Measurements from ENCODE around the gene POU4F1. TPM values are rescaled to one million over a fixed set of nuclear protein-coding genes. Genes with fewer than 3 reads are reported as not detected.

Gene POU4F1
- total and polyA plus RNA-seq, 7 experiments from 2014 or later = 0.08 to 0.22 (median 0.15) TPM; not detected in 4

- H3K27ac Mint-ChIP-seq = peak overlapping the region in 3 of 9 donors; percentile 42 to 59 (median 44)
- Histone ChIP-seq H3K27me3 (ENCODE audit: control insufficient read depth in 2 of 2, insufficient read depth in 2 of 2, low read length in 2 of 2) (peaks cover 42 to 72% of the 10 kb centered on the region in 2 donors), H3K27ac (ENCODE audit: low read depth, low read length) (no peak overlapping the region), H3K36me3 (ENCODE audit: control insufficient read depth in 2 of 3, insufficient read depth in 3 of 3, low read length in 3 of 3) (no peaks in the 10 kb centered on the region), H3K4me1 (ENCODE audit: control insufficient read depth in 2 of 2, insufficient read depth in 2 of 2, low read length in 2 of 2) (peaks cover 0 to 19% of the 10 kb centered on the region in 2 donors), H3K9me3 (ENCODE audit: control insufficient read depth in 2 of 3, low read length in 3 of 3) (peaks cover 0 to 6% (median 0%) of the 10 kb centered on the region in 3 experiments), H3K4me3 (ENCODE audit: low read length) (peak overlapping the region; percentile 46)
- POLR2A ChIA-PET = no interaction called here
- peak overlapping the region; percentile 45 to 79 (median 66) for H3K4me3 Mint-ChIP-seq
- peaks cover 0 to 50% (median 23%) of the 10 kb centered on the region in 11 donors for H3K9me3 Mint-ChIP-seq
- H3K27me3 Mint-ChIP-seq = peaks cover 75 to 90% (median 83%) of the 10 kb centered on the region in 5 donors
- peak in 1 of 9 donors; percentile 30 for DNase-seq
- peaks cover 0 to 5% (median 1%) of the 10 kb centered on the region in 5 donors for H3K36me3 Mint-ChIP-seq
- CTCF ChIA-PET = interaction anchor here (0.6 kb wide), 2 partner anchors 64 to 1334 kb away, joined by 3 read pairs; no protein-coding TSS in a partner anchor
- peaks cover 19 to 57% (median 41%) of the 10 kb centered on the region in 7 donors for H3K4me1 Mint-ChIP-seq
- intact Hi-C loops (cut with micrococcal nuclease) = loop anchor here (2.0 to 10.0 kb wide), 6 partner anchors 56 to 906 kb away; partner anchors contain the start of genes OBI1 (in 2 of the 2) and SLAIN1 (in 2 of the 2)
- ATAC-seq = no peak
These were observed 2.1 kb downstream of the POU4F1 start for GRCh38 chr13:78601124-78601873.

DNA sequence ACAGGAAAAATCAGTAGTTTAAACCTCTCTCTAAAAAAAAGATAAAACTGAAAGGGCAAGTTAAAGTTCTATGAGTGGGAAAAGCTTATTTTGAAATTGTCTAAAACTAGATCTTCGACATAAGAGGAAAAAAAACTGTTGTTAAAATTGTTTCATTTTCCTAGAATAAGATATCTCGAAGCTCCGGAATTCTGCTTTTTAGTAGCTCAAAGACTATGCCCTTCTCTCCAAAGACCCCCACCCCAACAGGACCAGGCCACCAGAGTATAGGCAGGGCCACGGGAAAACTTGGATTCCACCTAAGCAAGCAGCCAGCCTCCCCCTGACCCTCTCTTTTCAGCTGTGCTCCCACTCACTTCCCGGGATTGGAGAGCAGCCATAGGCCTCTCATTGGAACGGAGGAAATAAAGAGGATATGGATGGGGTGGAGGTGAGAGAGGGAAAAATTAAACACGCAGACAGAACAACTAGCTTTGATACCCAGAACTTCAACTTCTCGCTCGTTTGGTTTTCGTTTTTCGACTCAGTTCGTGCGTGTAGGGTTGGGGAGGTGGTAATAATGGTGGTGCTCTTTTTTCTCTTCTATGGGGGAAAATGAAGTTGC is 3.0 kb downstream of the POU4F1 start:
- POLR2A ChIA-PET = no interaction called here
- peak overlapping the region in 3 of 9 donors; percentile 44 to 52 (median 48) for H3K27ac Mint-ChIP-seq
- peaks cover 69 to 87% (median 77%) of the 10 kb centered on the region in 5 donors for H3K27me3 Mint-ChIP-seq

DNA sequence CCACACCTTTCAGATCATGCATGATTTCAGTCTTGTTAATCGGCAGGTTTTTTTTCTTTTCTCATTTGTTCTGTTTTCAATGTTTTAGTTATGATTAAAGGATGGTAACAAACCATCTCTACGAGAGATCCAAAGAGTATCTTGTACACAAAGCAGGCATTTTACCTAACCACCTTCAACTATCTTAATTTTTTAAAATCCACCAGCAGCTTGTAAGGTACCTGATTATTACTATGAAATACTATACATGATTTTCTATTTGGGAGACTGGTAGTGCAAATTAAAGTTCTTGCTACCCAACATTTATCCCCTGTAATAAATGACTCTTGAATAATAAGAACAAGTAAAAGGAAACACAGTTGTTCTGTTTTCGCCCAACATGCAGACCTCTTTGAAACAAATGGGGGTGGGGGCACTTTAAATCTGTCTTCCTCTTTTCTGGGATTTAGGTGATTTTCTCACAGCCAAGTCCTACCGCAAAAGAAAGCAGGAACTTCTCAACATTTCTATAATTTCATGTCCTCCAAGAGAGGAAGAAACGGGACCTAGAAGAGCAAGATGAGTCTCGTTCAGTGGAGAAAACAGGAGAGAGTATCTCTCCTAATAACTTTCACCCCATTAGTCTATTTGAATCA is 3.6 kb downstream of the POU4F1 start:
- Mint-ChIP-seq H3K27ac (peak overlapping the region in 3 of 9 donors; percentile 18 to 52 (median 34)), H3K36me3 (peaks cover 0 to 5% (median 1%) of the 10 kb centered on the region in 5 donors), H3K4me3 (peak overlapping the region in 7 of 10 donors; percentile 18 to 79 (median 65)), H3K4me1 (peaks cover 19 to 50% (median 34%) of the 10 kb centered on the region in 7 donors), H3K9me3 (peaks cover 0 to 61% (median 23%) of the 10 kb centered on the region in 11 donors), H3K27me3 (peaks cover 69 to 87% (median 77%) of the 10 kb centered on the region in 5 donors)
- ATAC-seq (no peak), DNase-seq (no peak)
- CTCF ChIA-PET = interaction anchor here (0.6 kb wide), 1 partner anchor 11 kb away, joined by 3 read pairs; no protein-coding TSS in a partner anchor
- intact Hi-C loops (cut with micrococcal nuclease) = loop anchor here (2.0 to 10.0 kb wide), 7 partner anchors 58 to 1743 kb away; partner anchors contain the start of genes OBI1 (in 2 of the 2), SLAIN1 (in 2 of the 2) and SPRY2 (in 1 of the 2)
- POLR2A ChIA-PET = no interaction called here
- Histone ChIP-seq H3K4me3 (ENCODE audit: low read length) (no peak overlapping the region), H3K36me3 (ENCODE audit: control insufficient read depth in 2 of 3, insufficient read depth in 3 of 3, low read length in 3 of 3) (no peaks in the 10 kb centered on the region), H3K27ac (ENCODE audit: low read depth, low read length) (no peak overlapping the region), H3K4me1 (ENCODE audit: control insufficient read depth in 2 of 2, insufficient read depth in 2 of 2, low read length in 2 of 2) (peaks cover 0 to 19% of the 10 kb centered on the region in 2 donors), H3K27me3 (ENCODE audit: control insufficient read depth in 2 of 2, insufficient read depth in 2 of 2, low read length in 2 of 2) (peaks cover 52 to 73% of the 10 kb centered on the region in 2 donors), H3K9me3 (ENCODE audit: control insufficient read depth in 2 of 3, low read length in 3 of 3) (peaks cover 0 to 6% (median 0%) of the 10 kb centered on the region in 3 experiments)

More for the DNA sequence above, 3.0 kb downstream of the POU4F1 start:
- DNase-seq (no peak), ATAC-seq (no peak)
- peaks cover 0 to 19% of the 10 kb centered on the region in 2 donors for H3K4me1 ChIP-seq (ENCODE audit: control insufficient read depth in 2 of 2, insufficient read depth in 2 of 2, low read length in 2 of 2)
- H3K27me3 ChIP-seq (ENCODE audit: control insufficient read depth in 2 of 2, insufficient read depth in 2 of 2, low read length in 2 of 2) = peaks cover 47 to 72% of the 10 kb centered on the region in 2 donors
- H3K4me3 ChIP-seq (ENCODE audit: low read length) = no peak overlapping the region
- Mint-ChIP-seq H3K4me1 (peaks cover 19 to 50% (median 34%) of the 10 kb centered on the region in 7 donors), H3K9me3 (peaks cover 0 to 55% (median 23%) of the 10 kb centered on the region in 11 donors), H3K36me3 (peaks cover 0 to 5% (median 1%) of the 10 kb centered on the region in 5 donors), H3K4me3 (peak overlapping the region in 9 of 10 donors; percentile 58 to 79 (median 66))
- no peaks in the 10 kb centered on the region for H3K36me3 ChIP-seq (ENCODE audit: control insufficient read depth in 2 of 3, insufficient read depth in 3 of 3, low read length in 3 of 3)
- H3K9me3 ChIP-seq (ENCODE audit: control insufficient read depth in 2 of 3, low read length in 3 of 3) = peaks cover 0 to 6% (median 0%) of the 10 kb centered on the region in 3 experiments
- intact Hi-C loops (cut with micrococcal nuclease) = loop anchor here (2.0 to 10.0 kb wide), 6 partner anchors 57 to 906 kb away; partner anchors contain the start of genes OBI1 (in 2 of the 2) and SLAIN1 (in 2 of the 2)
- no peak overlapping the region for H3K27ac ChIP-seq (ENCODE audit: low read depth, low read length)
- CTCF ChIA-PET = interaction anchor here (0.6 kb wide), 1 partner anchor 11 kb away, joined by 3 read pairs; no protein-coding TSS in a partner anchor

DNA sequence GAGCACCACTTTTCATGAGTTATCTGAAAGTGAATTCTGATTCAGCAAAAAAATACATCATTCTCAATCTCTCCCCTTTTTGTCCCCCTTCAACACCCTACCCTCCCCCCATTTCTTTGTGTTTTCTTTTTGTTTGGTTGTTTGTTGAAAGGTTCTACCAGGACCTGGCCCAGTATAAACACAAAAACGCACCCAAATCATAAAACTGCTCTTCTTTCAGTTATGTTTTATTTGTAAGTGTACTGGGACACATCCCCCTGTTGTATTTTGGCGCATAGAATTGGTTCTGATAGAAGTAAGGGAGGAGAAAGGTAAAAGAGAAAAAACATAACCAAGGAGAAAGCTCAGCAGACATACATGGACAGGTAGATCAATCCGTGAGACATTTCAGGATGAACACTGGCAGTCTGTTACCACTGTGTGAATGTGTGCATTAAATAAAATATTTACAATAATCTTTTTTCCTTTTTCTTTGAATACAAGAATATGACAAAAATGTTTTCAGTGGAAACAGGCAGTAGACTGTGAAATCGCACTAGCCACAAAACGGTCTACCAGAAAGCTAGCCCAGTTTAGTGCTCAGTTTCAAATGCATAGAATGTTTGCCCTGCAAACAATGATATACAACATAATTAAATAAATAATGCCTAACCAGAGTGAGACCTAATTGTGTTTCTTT is 4.2 kb downstream of the POU4F1 start:
- no peak overlapping the region for H3K4me3 ChIP-seq (ENCODE audit: low read length)
- Mint-ChIP-seq H3K9me3 (peaks cover 0 to 67% (median 30%) of the 10 kb centered on the region in 11 donors), H3K4me3 (peak overlapping the region in 2 of 10 donors; percentile 1 to 36), H3K36me3 (peaks cover 0 to 10% (median 1%) of the 10 kb centered on the region in 5 donors), H3K27me3 (peaks cover 69 to 87% (median 77%) of the 10 kb centered on the region in 5 donors), H3K4me1 (peaks cover 16 to 46% (median 36%) of the 10 kb centered on the region in 7 donors), H3K27ac (peak overlapping the region in 2 of 9 donors; percentile 34 to 77)
- no peak for ATAC-seq
- intact Hi-C loops (cut with micrococcal nuclease) = loop anchor here in 1 of 2 donors (5.0 kb wide), 1 partner anchor 1743 kb away; the partner anchor contains the start of gene SPRY2
- POLR2A ChIA-PET = no interaction called here
- H3K27ac ChIP-seq (ENCODE audit: low read depth, low read length) = no peak overlapping the region
- H3K9me3 ChIP-seq (ENCODE audit: control insufficient read depth in 2 of 3, low read length in 3 of 3) = peaks cover 0 to 10% (median 0%) of the 10 kb centered on the region in 3 experiments
- no peaks in the 10 kb centered on the region for H3K36me3 ChIP-seq (ENCODE audit: control insufficient read depth in 2 of 3, insufficient read depth in 3 of 3, low read length in 3 of 3)
- CTCF ChIA-PET = no interaction called here
- peaks cover 58 to 76% of the 10 kb centered on the region in 2 donors for H3K27me3 ChIP-seq (ENCODE audit: control insufficient read depth in 2 of 2, insufficient read depth in 2 of 2, low read length in 2 of 2)
- DNase-seq = no peak
- H3K4me1 ChIP-seq (ENCODE audit: control insufficient read depth in 2 of 2, insufficient read depth in 2 of 2, low read length in 2 of 2) = peaks cover 0 to 19% of the 10 kb centered on the region in 2 donors

GRCh38 chr13:78598116-78598781 is 5.1 kb downstream of the POU4F1 start:
- Histone ChIP-seq H3K27ac (ENCODE audit: low read depth, low read length) (no peak overlapping the region), H3K9me3 (ENCODE audit: control insufficient read depth in 2 of 3, low read length in 3 of 3) (peaks cover 0 to 17% (median 0%) of the 10 kb centered on the region in 3 experiments), H3K36me3 (ENCODE audit: control insufficient read depth in 2 of 3, insufficient read depth in 3 of 3, low read length in 3 of 3) (no peaks in the 10 kb centered on the region), H3K27me3 (ENCODE audit: control insufficient read depth in 2 of 2, insufficient read depth in 2 of 2, low read length in 2 of 2) (peaks cover 60 to 73% of the 10 kb centered on the region in 2 donors), H3K4me3 (ENCODE audit: low read length) (no peak overlapping the region), H3K4me1 (ENCODE audit: control insufficient read depth in 2 of 2, insufficient read depth in 2 of 2, low read length in 2 of 2) (peaks cover 0 to 15% of the 10 kb centered on the region in 2 donors)
- H3K27me3 Mint-ChIP-seq = peaks cover 73 to 88% (median 78%) of the 10 kb centered on the region in 5 donors
- H3K4me1 Mint-ChIP-seq = peaks cover 9 to 40% (median 28%) of the 10 kb centered on the region in 7 donors
- ATAC-seq (no peak), DNase-seq (no peak)
- peak overlapping the region in 2 of 9 donors; percentile 54 to 74 for H3K27ac Mint-ChIP-seq
- H3K36me3 Mint-ChIP-seq = peaks cover 0 to 17% (median 0%) of the 10 kb centered on the region in 5 donors
- CTCF ChIA-PET = no interaction called here
- POLR2A ChIA-PET = no interaction called here
- H3K9me3 Mint-ChIP-seq = peaks cover 0 to 70% (median 32%) of the 10 kb centered on the region in 11 donors
- H3K4me3 Mint-ChIP-seq = no peak overlapping the region
- intact Hi-C loops (cut with micrococcal nuclease) = loop anchor here in 1 of 2 donors (5.0 kb wide), 1 partner anchor 1744 kb away; the partner anchor contains the start of gene SPRY2
